ENCODE data around the gene EMC9.

Gene EMC9

GRCh38 chr14:24100982-24101494 is 40.4 kb downstream of the EMC9 start:
- TF ChIP-seq CTCF (IDR thresholded peaks at IDR 0.05; ENCODE audit: extremely low read depth, missing control alignments), result no peak
- no peak for DNase-seq (ENCODE audit: low spot score)

GRCh38 chr14:24100197-24100981 is 41.0 kb downstream of the EMC9 start:
- DNase-seq (ENCODE audit: low spot score), result no peak
- TF ChIP-seq CTCF (IDR thresholded peaks at IDR 0.05; ENCODE audit: extremely low read depth, missing control alignments), result no peak

GRCh38 chr14:24098927-24099813 is 42.2 kb downstream of the EMC9 start:
- TF ChIP-seq CTCF (IDR thresholded peaks at IDR 0.05; ENCODE audit: extremely low read depth, missing control alignments), result no peak
- no peak for DNase-seq (ENCODE audit: low spot score)

GRCh38 chr14:24098229-24098926 is 43.0 kb downstream of the EMC9 start:
- no peak for TF ChIP-seq CTCF (IDR thresholded peaks at IDR 0.05; ENCODE audit: extremely low read depth, missing control alignments)
- DNase-seq (ENCODE audit: low spot score), result no peak

- no peak for DNase-seq (ENCODE audit: low spot score)
- TF ChIP-seq CTCF (IDR thresholded peaks at IDR 0.05; ENCODE audit: extremely low read depth, missing control alignments), result no peak
Measured at GRCh38 chr14:24096545-24097181, 44.7 kb downstream of the EMC9 start.

GRCh38 chr14:24095271-24096068 is 45.9 kb downstream of the EMC9 start:
- TF ChIP-seq CTCF (IDR thresholded peaks at IDR 0.05; ENCODE audit: extremely low read depth, missing control alignments), result no peak
- DNase-seq (ENCODE audit: low spot score), result peak; percentile 96

Measured in GM20000 (cell line).